ENCODE data around the gene UBE3C.
"Not testable (repeated sequence)": the region's sequence is repeated elsewhere in the genome, so short reads cannot be mapped to it uniquely, and the experiment has no call there.

UBE3C gene

GRCh38 chr7:157239571-157240270 is 101.0 kb downstream of the UBE3C start:
- no peaks in the 10 kb centered on the region for H3K4me1 ChIP-seq (ENCODE audit: control insufficient read depth, insufficient read depth, low read length)
- no peaks in the 10 kb centered on the region for H3K27me3 ChIP-seq (ENCODE audit: control insufficient read depth, insufficient read depth, low read length)
- no peaks in the 10 kb centered on the region for H3K9me3 ChIP-seq (ENCODE audit: control insufficient read depth, insufficient read depth, low read length)
- no peak overlapping the region for H3K27ac ChIP-seq (ENCODE audit: low read depth, low read length)
- no peak overlapping the region for H3K9ac ChIP-seq (ENCODE audit: low read depth, low read length)
- no peak overlapping the region for H3K4me3 ChIP-seq (ENCODE audit: low read depth, low read length)
- H3K36me3 ChIP-seq (ENCODE audit: control insufficient read depth, insufficient read depth, low read length), result peaks cover 37% of the 10 kb centered on the region

GRCh38 chr7:157241631-157242030 is 102.9 kb downstream of the UBE3C start:
- Histone ChIP-seq H3K27ac (ENCODE audit: low read depth, low read length) (no peak overlapping the region), H3K36me3 (ENCODE audit: control insufficient read depth, insufficient read depth, low read length) (peaks cover 28% of the 10 kb centered on the region), H3K4me3 (ENCODE audit: low read depth, low read length) (no peak overlapping the region), H3K27me3 (ENCODE audit: control insufficient read depth, insufficient read depth, low read length) (no peaks in the 10 kb centered on the region), H3K9ac (ENCODE audit: low read depth, low read length) (no peak overlapping the region), H3K4me1 (ENCODE audit: control insufficient read depth, insufficient read depth, low read length) (no peaks in the 10 kb centered on the region), H3K9me3 (ENCODE audit: control insufficient read depth, insufficient read depth, low read length) (no peaks in the 10 kb centered on the region)

GRCh38 chr7:157244516-157245294 is 106.0 kb downstream of the UBE3C start:
- Histone ChIP-seq H3K27me3 (ENCODE audit: control insufficient read depth, insufficient read depth, low read length) (no peaks in the 10 kb centered on the region), H3K36me3 (ENCODE audit: control insufficient read depth, insufficient read depth, low read length) (peaks cover 30% of the 10 kb centered on the region), H3K4me3 (ENCODE audit: low read depth, low read length) (no peak overlapping the region), H3K9ac (ENCODE audit: low read depth, low read length) (no peak overlapping the region), H3K27ac (ENCODE audit: low read depth, low read length) (no peak overlapping the region), H3K9me3 (ENCODE audit: control insufficient read depth, insufficient read depth, low read length) (no peaks in the 10 kb centered on the region), H3K4me1 (ENCODE audit: control insufficient read depth, insufficient read depth, low read length) (no peaks in the 10 kb centered on the region)

- Histone ChIP-seq H3K36me3 (ENCODE audit: control insufficient read depth, insufficient read depth, low read length) (peaks cover 34% of the 10 kb centered on the region), H3K27ac (ENCODE audit: low read depth, low read length) (no peak overlapping the region), H3K9ac (ENCODE audit: low read depth, low read length) (no peak overlapping the region), H3K27me3 (ENCODE audit: control insufficient read depth, insufficient read depth, low read length) (no peaks in the 10 kb centered on the region), H3K9me3 (ENCODE audit: control insufficient read depth, insufficient read depth, low read length) (no peaks in the 10 kb centered on the region), H3K4me3 (ENCODE audit: low read depth, low read length) (no peak overlapping the region), H3K4me1 (ENCODE audit: control insufficient read depth, insufficient read depth, low read length) (no peaks in the 10 kb centered on the region)
Observed at GRCh38 chr7:157246052-157246451, 107.3 kb downstream of the UBE3C start.

GRCh38 chr7:157248659-157249058 is 109.9 kb downstream of the UBE3C start:
- Histone ChIP-seq H3K36me3 (ENCODE audit: control insufficient read depth, insufficient read depth, low read length) (peaks cover 49% of the 10 kb centered on the region), H3K9ac (ENCODE audit: low read depth, low read length) (no peak overlapping the region), H3K27ac (ENCODE audit: low read depth, low read length) (no peak overlapping the region)

GRCh38 chr7:157250605-157251228 is 112.0 kb downstream of the UBE3C start:
- Histone ChIP-seq H3K27ac (ENCODE audit: low read depth, low read length) (no peak overlapping the region), H3K27me3 (ENCODE audit: control insufficient read depth, insufficient read depth, low read length) (no peaks in the 10 kb centered on the region), H3K4me1 (ENCODE audit: control insufficient read depth, insufficient read depth, low read length) (no peaks in the 10 kb centered on the region), H3K9ac (ENCODE audit: low read depth, low read length) (no peak overlapping the region), H3K9me3 (ENCODE audit: control insufficient read depth, insufficient read depth, low read length) (no peaks in the 10 kb centered on the region), H3K36me3 (ENCODE audit: control insufficient read depth, insufficient read depth, low read length) (peaks cover 65% of the 10 kb centered on the region), H3K4me3 (ENCODE audit: low read depth, low read length) (no peak overlapping the region)

More at GRCh38 chr7:157248659-157249058, 109.9 kb downstream of the UBE3C start:
- no peaks in the 10 kb centered on the region for H3K9me3 ChIP-seq (ENCODE audit: control insufficient read depth, insufficient read depth, low read length)
- no peaks in the 10 kb centered on the region for H3K4me1 ChIP-seq (ENCODE audit: control insufficient read depth, insufficient read depth, low read length)
- H3K27me3 ChIP-seq (ENCODE audit: control insufficient read depth, insufficient read depth, low read length), result no peaks in the 10 kb centered on the region
- H3K4me3 ChIP-seq (ENCODE audit: low read depth, low read length), result no peak overlapping the region

GRCh38 chr7:157251817-157252216 is 113.1 kb downstream of the UBE3C start:
- H3K27me3 ChIP-seq (ENCODE audit: control insufficient read depth, insufficient read depth, low read length); H3K27ac ChIP-seq (ENCODE audit: low read depth, low read length); H3K9me3 ChIP-seq (ENCODE audit: control insufficient read depth, insufficient read depth, low read length); H3K9ac ChIP-seq (ENCODE audit: low read depth, low read length); H3K4me3 ChIP-seq (ENCODE audit: low read depth, low read length); H3K4me1 ChIP-seq (ENCODE audit: control insufficient read depth, insufficient read depth, low read length): not testable (repeated sequence)
- peaks cover 75% of the 10 kb centered on the region for H3K36me3 ChIP-seq (ENCODE audit: control insufficient read depth, insufficient read depth, low read length)

GRCh38 chr7:157253850-157254249 is 115.1 kb downstream of the UBE3C start:
- no peaks in the 10 kb centered on the region for H3K27me3 ChIP-seq (ENCODE audit: control insufficient read depth, insufficient read depth, low read length)
- no peak overlapping the region for H3K27ac ChIP-seq (ENCODE audit: low read depth, low read length)
- H3K9ac ChIP-seq (ENCODE audit: low read depth, low read length), result no peak overlapping the region
- no peaks in the 10 kb centered on the region for H3K9me3 ChIP-seq (ENCODE audit: control insufficient read depth, insufficient read depth, low read length)
- no peak overlapping the region for H3K4me3 ChIP-seq (ENCODE audit: low read depth, low read length)
- H3K36me3 ChIP-seq (ENCODE audit: control insufficient read depth, insufficient read depth, low read length), result peaks cover 81% of the 10 kb centered on the region
- no peaks in the 10 kb centered on the region for H3K4me1 ChIP-seq (ENCODE audit: control insufficient read depth, insufficient read depth, low read length)

GRCh38 chr7:157254781-157255180 is 116.1 kb downstream of the UBE3C start:
- not testable (repeated sequence) for H3K27ac ChIP-seq (ENCODE audit: low read depth, low read length)
- H3K36me3 ChIP-seq (ENCODE audit: control insufficient read depth, insufficient read depth, low read length), result peaks cover 83% of the 10 kb centered on the region

GRCh38 chr7:157255201-157255606 is 116.5 kb downstream of the UBE3C start:
- Histone ChIP-seq H3K4me1 (ENCODE audit: control insufficient read depth, insufficient read depth, low read length) (no peaks in the 10 kb centered on the region), H3K9me3 (ENCODE audit: control insufficient read depth, insufficient read depth, low read length) (no peaks in the 10 kb centered on the region), H3K4me3 (ENCODE audit: low read depth, low read length) (no peak overlapping the region), H3K27ac (ENCODE audit: low read depth, low read length) (no peak overlapping the region), H3K9ac (ENCODE audit: low read depth, low read length) (no peak overlapping the region), H3K27me3 (ENCODE audit: control insufficient read depth, insufficient read depth, low read length) (no peaks in the 10 kb centered on the region), H3K36me3 (ENCODE audit: control insufficient read depth, insufficient read depth, low read length) (peaks cover 85% of the 10 kb centered on the region)

More at GRCh38 chr7:157254781-157255180, 116.1 kb downstream of the UBE3C start:
- H3K9me3 ChIP-seq (ENCODE audit: control insufficient read depth, insufficient read depth, low read length); H3K27me3 ChIP-seq (ENCODE audit: control insufficient read depth, insufficient read depth, low read length); H3K9ac ChIP-seq (ENCODE audit: low read depth, low read length); H3K4me1 ChIP-seq (ENCODE audit: control insufficient read depth, insufficient read depth, low read length); H3K4me3 ChIP-seq (ENCODE audit: low read depth, low read length): not testable (repeated sequence)

GRCh38 chr7:157263156-157263555 is 124.4 kb downstream of the UBE3C start:
- Histone ChIP-seq H3K4me1 (ENCODE audit: control insufficient read depth, insufficient read depth, low read length) (no peaks in the 10 kb centered on the region), H3K36me3 (ENCODE audit: control insufficient read depth, insufficient read depth, low read length) (peaks cover 78% of the 10 kb centered on the region), H3K9ac (ENCODE audit: low read depth, low read length) (no peak overlapping the region), H3K9me3 (ENCODE audit: control insufficient read depth, insufficient read depth, low read length) (no peaks in the 10 kb centered on the region), H3K27me3 (ENCODE audit: control insufficient read depth, insufficient read depth, low read length) (no peaks in the 10 kb centered on the region), H3K27ac (ENCODE audit: low read depth, low read length) (no peak overlapping the region), H3K4me3 (ENCODE audit: low read depth, low read length) (no peak overlapping the region)
